Stomach smooth muscle (tissue), 2 donors: ENCODE measurements around the gene USP25.
A peak's percentile ranks its signal among the peaks of the same experiment; 100 is the strongest.
"Not testable (repeated sequence)": the region's sequence is repeated elsewhere in the genome, so short reads cannot be mapped to it uniquely, and the experiment has no call there.

Experiments
- H3K27ac ChIP-seq: one replicate; pipeline ENCODE4 v1.7.0; 2013; ENCODE audit warnings: mild to moderate bottlenecking, low read length, inconsistent platforms
- H3K27me3 ChIP-seq, 2 donors: one replicate each; pipeline ENCODE4 v1.7.0; 2013; ENCODE audit warnings: low read length in 2 of 2; ENCODE audit not compliant: insufficient read depth in 2 of 2, control insufficient read depth in 1 of 2
- H3K36me3 ChIP-seq, 2 donors: one replicate each; pipeline ENCODE4 v1.7.0; 2013; ENCODE audit warnings: low read length in 2 of 2; ENCODE audit not compliant: control insufficient read depth in 2 of 2, insufficient read depth in 2 of 2
- H3K4me1 ChIP-seq: one replicate; pipeline ENCODE4 v1.7.0; 2013; ENCODE audit warnings: low read length; ENCODE audit not compliant: control insufficient read depth, insufficient read depth
- H3K4me3 ChIP-seq, 2 donors: one replicate each; pipeline ENCODE4 v1.7.0; 2013; ENCODE audit warnings: low read length in 2 of 2
- H3K9ac ChIP-seq, 2 donors: one replicate each; pipeline ENCODE4 v1.7.0; 2013; ENCODE audit warnings: low read length in 2 of 2, mild to moderate bottlenecking in 1 of 2
- H3K9me3 ChIP-seq, 2 donors: one replicate each; pipeline ENCODE4 v1.7.0; 2013; ENCODE audit warnings: low read length in 2 of 2; ENCODE audit not compliant: control insufficient read depth in 2 of 2
- donor health status: healthy.
- donor health status: Pancreatic carcinoma.

USP25 gene

DNA sequence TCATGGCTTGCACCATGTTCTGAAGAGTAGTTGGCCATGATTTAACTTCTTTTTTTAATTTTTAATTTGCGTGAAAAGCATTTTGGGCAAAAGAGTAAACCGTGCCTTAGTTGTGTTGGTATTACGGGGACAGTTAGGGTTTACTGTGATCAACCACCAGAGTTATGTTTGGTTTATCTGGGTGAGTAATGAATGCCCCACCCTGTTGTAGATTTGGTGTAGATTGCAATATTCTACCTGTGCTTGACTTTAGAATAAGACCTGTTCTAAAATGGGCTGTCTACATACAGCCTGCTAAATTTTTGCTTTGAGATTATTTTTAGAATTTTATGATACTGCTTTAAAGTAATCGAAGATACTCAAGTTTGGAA is 1.4 kb downstream of the USP25 start:
- Histone ChIP-seq H3K27me3 (no peaks in the 10 kb centered on the region), H3K27ac (no peak overlapping the region), H3K9me3 (no peaks in the 10 kb centered on the region), H3K36me3 (no peaks in the 10 kb centered on the region), H3K9ac (peak overlapping the region in 1 of 2 donors; percentile 90), H3K4me1 (no peaks in the 10 kb centered on the region), H3K4me3 (peak overlapping the region; percentile 88 to 98)

DNA sequence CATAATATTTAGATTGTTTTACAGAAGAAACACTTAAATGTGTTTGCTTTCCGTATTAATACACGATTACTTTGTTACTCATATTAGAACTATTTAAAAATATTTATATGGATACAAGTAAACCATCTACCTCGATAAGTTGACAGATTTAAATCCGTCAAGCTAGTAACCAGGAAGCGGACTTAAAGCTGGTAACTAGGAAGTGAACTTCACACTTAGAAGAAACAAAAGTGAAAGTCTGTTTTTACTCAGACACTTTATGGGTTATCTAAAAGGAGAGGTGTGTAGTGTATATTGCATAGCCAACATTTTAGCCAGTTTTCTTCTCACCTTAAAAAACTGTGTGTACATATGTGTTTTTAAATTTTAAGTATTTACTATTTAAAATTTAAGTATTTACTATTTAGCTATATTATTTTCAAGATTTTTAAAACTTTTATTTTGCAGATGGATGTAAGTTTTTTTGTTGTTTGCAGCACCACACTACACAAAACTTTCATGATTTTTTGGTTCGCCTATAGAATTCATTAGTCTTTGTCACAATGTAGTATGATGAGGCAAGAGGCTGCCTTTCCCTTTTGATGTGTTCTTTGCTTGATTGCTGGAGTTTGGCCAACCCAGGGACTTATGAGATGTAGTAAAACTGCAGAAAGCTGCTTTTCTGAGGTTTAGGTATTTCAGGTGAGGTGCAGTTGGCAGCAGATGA is 2.7 kb downstream of the USP25 start:
- Histone ChIP-seq H3K36me3 (no peaks in the 10 kb centered on the region), H3K27ac (no peak overlapping the region), H3K4me3 (peak overlapping the region; percentile 88 to 98), H3K27me3 (no peaks in the 10 kb centered on the region), H3K4me1 (no peaks in the 10 kb centered on the region), H3K9ac (no peak overlapping the region), H3K9me3 (no peaks in the 10 kb centered on the region)

DNA sequence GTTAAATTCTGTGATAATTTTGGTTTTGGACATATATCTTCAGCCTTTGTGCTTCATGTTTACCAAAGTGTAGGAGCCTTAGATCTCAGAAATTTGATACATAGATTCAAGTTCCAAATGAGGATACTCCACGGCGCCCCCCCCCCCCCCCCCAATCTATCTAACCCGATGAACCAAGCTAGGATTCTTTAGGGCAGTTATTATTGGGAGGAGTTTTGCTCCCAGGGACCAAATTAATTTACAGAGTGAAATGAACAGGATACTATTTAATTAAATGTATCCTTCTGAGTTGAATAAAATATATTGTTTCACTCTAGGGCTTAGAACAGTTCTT is 3.2 kb downstream of the USP25 start:
- Histone ChIP-seq H3K36me3 (no peaks in the 10 kb centered on the region), H3K27me3 (no peaks in the 10 kb centered on the region), H3K9ac (no peak overlapping the region), H3K4me1 (no peaks in the 10 kb centered on the region), H3K27ac (no peak overlapping the region), H3K9me3 (no peaks in the 10 kb centered on the region), H3K4me3 (peak overlapping the region; percentile 53 to 88)

DNA sequence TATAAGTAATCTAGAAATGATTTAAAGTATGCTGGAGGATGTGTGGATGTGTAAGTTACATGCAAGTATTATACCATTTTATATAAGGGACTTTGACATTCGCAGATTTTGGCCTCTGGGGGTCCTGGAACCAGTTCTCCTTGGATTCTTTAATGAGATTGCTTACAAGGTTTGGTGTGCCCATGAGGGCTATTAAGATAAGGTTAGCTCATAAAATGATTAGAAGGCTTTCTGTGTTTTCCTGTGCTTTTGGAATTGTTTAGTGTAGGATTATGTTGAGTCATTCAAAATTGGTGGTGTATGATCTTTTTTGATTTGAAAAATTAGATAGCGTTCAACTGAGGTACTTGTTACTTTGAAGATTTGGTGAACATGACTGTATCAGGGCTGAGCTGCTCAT is 5.6 kb downstream of the USP25 start:
- Histone ChIP-seq H3K4me3 (no peak overlapping the region), H3K4me1 (no peaks in the 10 kb centered on the region), H3K27ac (no peak overlapping the region), H3K9ac (no peak overlapping the region), H3K36me3 (no peaks in the 10 kb centered on the region), H3K9me3 (no peaks in the 10 kb centered on the region), H3K27me3 (no peaks in the 10 kb centered on the region)

DNA sequence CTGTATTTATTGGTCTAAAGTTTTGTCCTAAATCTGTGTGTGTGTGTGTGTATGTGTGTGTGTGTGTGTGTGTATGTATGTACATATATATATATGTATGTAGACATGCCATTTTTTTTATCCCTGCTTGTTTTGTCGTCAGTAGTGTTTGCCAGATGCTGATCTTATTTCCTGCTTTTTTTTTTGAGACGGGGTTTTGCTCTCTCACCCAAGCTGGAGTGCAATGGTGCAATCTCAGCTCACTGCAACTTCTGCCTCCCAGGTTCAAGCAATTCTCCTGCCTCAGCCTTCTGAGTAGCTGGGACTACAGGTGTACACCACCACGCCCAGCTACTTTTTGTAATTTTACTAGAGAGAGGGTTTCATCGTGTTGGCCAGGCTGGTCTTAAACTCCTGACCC is 6.1 kb downstream of the USP25 start:
- H3K4me3 ChIP-seq: not testable (repeated sequence)

DNA sequence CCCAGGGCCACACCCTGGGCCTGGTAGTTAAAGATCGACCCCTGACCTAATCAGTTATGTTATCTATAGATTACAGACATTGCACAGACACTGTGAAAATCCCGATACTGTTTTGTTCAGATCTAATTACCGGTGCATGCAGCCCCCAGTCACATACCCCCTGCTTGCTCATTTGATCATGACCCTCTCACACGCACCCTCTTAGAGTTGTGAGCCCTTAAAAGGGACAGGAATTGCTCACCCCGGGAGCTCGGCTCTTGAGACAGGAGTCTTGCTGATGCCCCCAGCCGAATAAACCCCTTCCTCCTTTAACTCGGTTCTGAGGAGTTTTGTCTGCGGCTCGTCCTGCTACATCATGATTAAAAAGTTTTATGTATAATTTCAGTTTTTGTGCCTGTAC is 9.0 kb downstream of the USP25 start:
- H3K4me1 ChIP-seq, H3K9ac ChIP-seq, H3K36me3 ChIP-seq, H3K9me3 ChIP-seq, H3K4me3 ChIP-seq, H3K27ac ChIP-seq, H3K27me3 ChIP-seq: not testable (repeated sequence)

More for the DNA sequence above, 6.1 kb downstream of the USP25 start:
- H3K36me3 ChIP-seq, H3K4me1 ChIP-seq, H3K27ac ChIP-seq, H3K27me3 ChIP-seq, H3K9me3 ChIP-seq, H3K9ac ChIP-seq: not testable (repeated sequence)

DNA sequence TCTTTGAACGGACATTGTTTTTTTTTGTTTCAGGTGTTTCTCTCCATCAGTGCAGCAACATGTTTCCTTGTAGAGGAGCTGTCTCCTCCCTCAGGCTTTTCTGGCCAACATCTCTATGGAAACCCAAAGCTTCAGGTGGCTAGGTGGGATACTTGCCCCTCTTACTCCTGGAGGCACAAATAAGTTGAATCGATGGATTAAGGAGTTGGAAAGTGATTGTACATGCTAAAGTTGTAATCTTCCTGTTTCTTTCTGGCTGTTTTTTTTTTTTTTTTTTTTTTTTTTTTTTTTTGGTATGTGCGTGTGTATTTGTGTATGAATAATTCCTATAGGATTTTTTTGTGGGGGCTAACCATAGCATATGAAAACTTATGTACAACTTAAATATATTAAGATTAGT is 10.6 kb downstream of the USP25 start:
- no peaks in the 10 kb centered on the region for H3K27me3 ChIP-seq
- no peak overlapping the region for H3K4me3 ChIP-seq
- no peak overlapping the region for H3K27ac ChIP-seq
- peaks cover 10% of the 10 kb centered on the region for H3K4me1 ChIP-seq
- no peaks in the 10 kb centered on the region for H3K9me3 ChIP-seq
- H3K9ac ChIP-seq: no peak overlapping the region
- H3K36me3 ChIP-seq: no peaks in the 10 kb centered on the region

DNA sequence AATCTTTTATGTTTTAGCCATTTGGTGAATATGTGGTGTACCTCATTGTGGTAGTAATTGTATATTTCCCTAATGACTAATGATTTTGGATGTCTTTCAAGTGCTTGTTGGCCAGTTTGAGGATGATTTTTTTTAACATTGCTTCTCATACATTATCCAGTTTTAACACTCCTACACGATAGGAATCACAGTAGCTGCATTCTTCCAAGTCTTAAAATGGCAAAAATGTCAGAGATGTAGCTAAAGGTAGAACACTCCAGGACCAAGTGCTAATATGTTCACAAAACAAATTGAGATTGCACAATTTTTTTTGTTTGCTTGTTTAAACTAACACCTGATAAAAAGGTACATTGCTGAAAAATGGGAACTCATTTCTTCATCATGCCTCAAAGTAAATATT is 11.7 kb downstream of the USP25 start:
- Histone ChIP-seq H3K9ac (no peak overlapping the region), H3K4me1 (peaks cover 10% of the 10 kb centered on the region), H3K27me3 (no peaks in the 10 kb centered on the region), H3K4me3 (no peak overlapping the region), H3K9me3 (no peaks in the 10 kb centered on the region), H3K27ac (no peak overlapping the region), H3K36me3 (no peaks in the 10 kb centered on the region)

DNA sequence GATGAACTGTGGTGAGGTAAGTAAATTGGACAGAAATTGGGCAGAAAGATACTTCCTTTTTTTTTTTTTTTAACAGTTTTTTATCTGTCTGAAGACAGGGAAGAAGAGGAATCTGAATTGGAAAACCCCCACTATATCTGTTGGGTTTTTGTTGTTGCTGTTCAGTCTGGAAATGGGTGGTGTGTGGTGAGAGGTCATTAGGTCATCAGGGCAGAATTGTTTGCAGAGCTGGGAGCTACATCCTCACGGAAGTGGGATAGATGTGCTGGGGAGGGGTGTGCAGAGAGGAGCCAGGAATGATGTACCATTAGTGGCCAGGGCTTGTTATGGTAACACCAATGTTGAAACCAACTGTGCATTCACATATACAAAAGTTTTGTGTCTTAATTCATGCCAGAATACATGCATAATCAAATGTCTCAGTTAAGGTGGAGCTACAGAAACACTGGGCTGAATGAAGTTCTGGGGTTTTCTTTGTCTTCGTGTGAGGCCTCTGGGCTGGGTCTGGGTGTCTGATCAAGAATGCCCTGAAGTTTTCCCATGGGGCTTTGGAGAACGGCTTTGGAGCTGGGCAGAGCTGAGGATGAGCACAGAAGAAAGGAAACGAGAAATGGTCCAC is 12.4 kb downstream of the USP25 start:
- Histone ChIP-seq H3K27ac (no peak overlapping the region), H3K4me1 (peaks cover 10% of the 10 kb centered on the region), H3K4me3 (no peak overlapping the region), H3K9me3 (no peaks in the 10 kb centered on the region), H3K27me3 (no peaks in the 10 kb centered on the region), H3K9ac (no peak overlapping the region), H3K36me3 (no peaks in the 10 kb centered on the region)

DNA sequence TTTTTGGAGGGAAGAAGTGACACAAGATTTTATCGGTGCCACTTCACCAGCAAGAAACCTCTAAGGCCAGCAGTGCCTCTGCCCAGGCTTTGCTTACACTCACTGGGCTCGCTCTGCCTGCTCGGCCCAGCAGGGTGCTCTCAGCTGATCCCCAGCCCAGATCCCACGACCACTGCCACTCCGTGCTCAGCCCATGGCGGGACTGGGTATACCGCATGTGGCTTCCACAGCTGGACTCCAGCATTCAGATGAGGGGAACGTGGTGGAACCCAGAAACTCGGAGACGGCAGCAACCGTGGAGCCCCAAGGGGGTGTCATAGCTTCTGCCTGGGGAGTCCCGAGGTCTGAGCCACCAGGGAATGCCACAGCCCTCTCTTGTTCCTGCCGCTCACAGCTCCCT is 12.9 kb downstream of the USP25 start:
- Histone ChIP-seq H3K27me3 (no peaks in the 10 kb centered on the region), H3K9ac (no peak overlapping the region), H3K4me3 (no peak overlapping the region), H3K27ac (no peak overlapping the region), H3K4me1 (peaks cover 10% of the 10 kb centered on the region), H3K9me3 (no peaks in the 10 kb centered on the region), H3K36me3 (no peaks in the 10 kb centered on the region)

DNA sequence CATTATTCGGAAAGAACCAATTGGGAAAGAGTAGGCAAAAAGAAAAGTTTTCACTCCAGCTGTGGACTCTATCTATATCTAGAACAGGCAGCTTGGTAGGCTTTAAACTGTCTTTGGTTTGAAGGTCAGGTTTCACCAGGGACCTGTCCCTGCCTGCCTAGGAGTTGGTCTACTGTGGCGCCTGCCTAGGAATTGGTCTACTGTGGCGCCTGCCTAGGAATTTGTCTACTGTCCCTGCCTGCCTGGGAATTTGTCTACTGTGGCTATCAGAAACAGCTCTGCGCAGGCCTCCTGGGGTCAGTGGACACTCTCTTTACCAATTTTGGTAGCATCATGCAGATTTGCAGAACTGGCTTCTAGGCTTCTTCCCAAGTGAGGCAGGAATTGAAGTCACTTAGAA is 13.8 kb downstream of the USP25 start:
- H3K27me3 ChIP-seq: no peaks in the 10 kb centered on the region
- H3K9me3 ChIP-seq: no peaks in the 10 kb centered on the region
- no peak overlapping the region for H3K4me3 ChIP-seq
- H3K4me1 ChIP-seq: peaks cover 10% of the 10 kb centered on the region
- H3K27ac ChIP-seq: no peak overlapping the region
- no peaks in the 10 kb centered on the region for H3K36me3 ChIP-seq
- no peak overlapping the region for H3K9ac ChIP-seq
